ENCODE measurements around the gene RNF40.

DNA sequence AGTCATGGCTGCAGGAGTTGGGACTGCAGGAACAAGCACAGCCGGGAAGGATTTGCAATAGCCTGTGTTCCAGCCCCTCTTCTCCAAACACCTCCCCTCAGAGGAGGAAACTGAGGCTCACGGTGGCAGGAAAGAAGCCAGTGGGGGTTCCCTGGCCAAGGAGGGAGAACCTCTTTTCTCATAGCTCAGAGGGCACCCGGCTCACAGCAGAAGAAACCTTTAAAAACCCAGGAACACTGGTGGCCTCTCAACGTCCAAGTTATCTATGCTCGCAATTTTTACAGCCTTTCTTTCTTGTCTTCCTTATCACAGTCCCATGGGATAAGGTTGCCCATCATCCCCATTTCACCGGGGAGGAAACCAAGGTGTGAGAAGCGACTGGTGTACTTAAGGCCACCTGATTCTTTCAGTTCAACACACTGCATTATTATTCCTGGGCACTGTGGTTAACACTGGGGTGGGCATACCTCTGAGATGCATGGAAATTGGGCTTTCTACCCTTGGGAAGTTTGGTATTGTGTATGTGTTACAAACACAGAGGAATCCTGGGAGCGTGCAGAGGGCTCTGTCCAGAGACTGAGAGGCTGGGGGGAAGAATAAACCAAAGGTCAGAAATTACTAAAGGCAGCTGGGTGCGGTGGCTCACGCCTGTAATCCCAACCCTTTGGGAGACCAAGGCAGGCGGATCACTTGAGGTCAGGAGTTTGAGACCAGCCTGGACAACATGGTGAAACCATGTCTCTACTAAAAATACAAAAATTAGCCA, 25.7 kb downstream of the RNF40 start:
- TF ChIP-seq, protein P1, sequence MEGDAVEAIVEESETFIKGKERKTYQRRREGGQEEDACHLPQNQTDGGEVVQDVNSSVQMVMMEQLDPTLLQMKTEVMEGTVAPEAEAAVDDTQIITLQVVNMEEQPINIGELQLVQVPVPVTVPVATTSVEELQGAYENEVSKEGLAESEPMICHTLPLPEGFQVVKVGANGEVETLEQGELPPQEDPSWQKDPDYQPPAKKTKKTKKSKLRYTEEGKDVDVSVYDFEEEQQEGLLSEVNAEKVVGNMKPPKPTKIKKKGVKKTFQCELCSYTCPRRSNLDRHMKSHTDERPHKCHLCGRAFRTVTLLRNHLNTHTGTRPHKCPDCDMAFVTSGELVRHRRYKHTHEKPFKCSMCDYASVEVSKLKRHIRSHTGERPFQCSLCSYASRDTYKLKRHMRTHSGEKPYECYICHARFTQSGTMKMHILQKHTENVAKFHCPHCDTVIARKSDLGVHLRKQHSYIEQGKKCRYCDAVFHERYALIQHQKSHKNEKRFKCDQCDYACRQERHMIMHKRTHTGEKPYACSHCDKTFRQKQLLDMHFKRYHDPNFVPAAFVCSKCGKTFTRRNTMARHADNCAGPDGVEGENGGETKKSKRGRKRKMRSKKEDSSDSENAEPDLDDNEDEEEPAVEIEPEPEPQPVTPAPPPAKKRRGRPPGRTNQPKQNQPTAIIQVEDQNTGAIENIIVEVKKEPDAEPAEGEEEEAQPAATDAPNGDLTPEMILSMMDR (IDR thresholded peaks at IDR 0.05): no peak
- peak in 1 of 2 donors; percentile 20 for TF ChIP-seq POLR2A (IDR thresholded peaks at IDR 0.05)

Measured in Peyer's patch (tissue), 4 donors.